HG02588 (cell line): ENCODE results near the gene TRIAP1.

ENCODE experiments used
- ATAC-seq: cut with Tn5 transposase; IDR thresholded peaks from one replicate; pipeline ENCODE4 v1.9.1; 2021; ENCODE audit warnings: mild to moderate bottlenecking, moderate library complexity; ENCODE audit not compliant: unreplicated experiment

The TRIAP1 gene

DNA sequence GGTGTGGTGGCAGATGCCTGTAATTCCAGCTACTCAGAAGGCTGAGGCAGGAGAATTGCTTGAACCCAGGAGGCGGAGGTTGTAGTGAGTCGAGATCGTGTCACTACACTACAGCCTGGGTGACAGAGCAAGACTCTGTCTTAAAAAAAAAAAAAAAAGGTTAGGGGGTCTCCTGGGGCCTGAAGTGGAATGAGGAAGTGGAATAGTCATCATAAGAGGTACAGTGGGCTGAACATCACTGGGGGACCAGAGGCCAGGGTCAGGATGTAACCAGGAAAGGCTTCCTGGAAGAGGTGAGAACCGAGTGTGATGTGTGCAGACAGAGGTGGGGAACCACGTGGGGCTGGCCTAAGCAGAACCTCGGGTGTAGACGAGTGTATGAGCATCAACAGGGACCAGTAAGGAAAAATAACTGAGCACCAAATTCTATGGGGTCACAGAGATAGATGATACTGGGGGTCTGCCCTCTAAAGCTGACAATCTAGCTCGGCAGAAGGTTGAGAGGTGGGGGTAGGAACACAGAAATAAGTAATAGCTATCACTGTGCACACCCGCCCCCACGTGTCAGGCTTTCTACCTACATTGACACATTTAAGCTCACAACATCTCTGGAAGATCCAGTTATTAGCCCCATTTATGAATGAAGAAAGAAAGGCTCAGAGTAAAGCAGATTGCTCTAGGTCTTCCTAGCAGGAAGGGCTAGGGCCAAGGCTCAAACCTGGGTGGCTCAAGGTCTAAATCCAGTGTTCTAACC lies 13.2 kb downstream of the TRIAP1 start:
- no peak for ATAC-seq

GRCh38 chr12:120429368-120429767 lies 16.8 kb downstream of the TRIAP1 start:
- ATAC-seq, result no peak

DNA sequence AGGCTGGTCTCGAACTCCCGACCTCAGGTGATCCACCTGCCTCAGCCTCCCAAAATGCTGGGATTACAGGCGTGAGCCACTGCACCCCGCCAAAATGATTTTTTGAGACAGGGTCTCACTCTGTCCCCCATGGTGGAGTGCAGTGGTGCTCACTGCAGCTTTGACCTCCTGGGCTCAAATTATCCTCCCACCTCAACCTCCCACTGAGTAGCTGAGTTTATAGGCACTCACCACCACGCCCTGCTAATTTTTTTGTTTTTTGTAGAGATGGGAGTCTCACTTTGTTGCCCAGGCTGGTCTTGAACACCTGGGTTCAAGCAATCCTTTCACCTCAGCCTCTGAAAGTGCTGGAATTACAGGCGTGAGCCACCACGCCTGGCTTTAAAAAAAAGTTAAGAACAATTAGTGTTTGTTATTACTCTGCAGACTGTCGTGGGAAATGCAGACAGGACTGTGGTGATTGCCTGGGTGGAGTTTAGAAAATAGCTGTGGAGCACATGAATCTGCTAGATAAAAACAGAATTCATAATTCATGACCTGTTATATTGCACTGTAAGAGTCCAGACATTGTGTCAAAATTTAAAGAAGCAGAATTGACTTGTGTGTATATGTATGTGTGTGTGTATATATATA lies 17.5 kb downstream of the TRIAP1 start:
- no peak for ATAC-seq

- no peak for ATAC-seq
Observed at GRCh38 chr12:120425797-120426196, 20.4 kb downstream of the TRIAP1 start.

GRCh38 chr12:120422892-120423456 lies 23.2 kb downstream of the TRIAP1 start:
- no peak for ATAC-seq

DNA sequence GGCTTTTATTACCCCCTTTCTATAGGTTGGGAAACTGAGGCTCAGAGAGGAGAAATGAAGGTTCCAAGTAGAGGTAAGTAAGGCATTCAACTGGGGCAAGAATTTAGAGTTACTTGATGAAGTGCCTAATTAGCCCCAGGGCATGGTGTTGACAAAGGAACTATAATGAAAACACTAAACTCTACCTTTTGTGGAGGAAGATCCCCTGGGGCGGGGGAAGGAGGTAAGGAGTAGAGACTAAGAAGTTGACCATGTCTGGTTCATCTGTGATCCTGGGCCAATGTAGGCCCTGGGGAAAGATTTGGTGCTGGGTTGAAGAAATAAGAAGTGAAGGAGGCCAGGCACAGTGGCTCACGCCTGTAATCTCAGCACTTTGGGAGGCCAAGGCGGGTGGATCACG lies 24.5 kb downstream of the TRIAP1 start:
- ATAC-seq, result no peak

DNA sequence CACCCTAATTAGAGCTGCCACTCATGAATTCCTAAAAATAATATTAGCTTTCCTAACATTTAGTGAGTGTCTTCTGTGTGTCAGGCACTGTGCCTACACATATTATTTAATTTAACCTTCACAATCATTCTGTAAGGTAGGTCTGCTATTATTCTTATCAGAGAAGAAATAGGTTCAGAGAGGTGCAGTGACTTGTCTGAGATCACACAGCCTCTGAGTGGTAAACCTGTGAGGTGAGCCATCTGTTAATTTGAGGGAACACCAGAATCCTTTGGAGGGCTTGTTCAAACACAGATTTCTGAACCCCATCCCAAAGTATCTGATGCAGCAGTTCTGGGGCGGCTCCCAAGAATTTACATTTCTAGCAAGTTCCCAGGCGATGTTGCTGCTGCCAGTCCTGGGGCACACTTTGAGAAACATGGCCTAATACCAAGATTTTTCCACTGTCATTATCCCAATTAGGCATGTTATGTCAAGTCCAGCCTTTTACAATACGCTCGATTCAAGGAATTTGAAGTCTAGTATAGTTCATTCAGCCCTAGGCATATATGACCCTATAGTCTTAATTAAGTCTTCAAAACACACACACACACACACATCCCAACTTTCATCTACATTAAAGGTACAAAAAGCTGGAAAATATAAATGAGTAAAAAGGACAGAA lies 28.1 kb downstream of the TRIAP1 start:
- no peak for ATAC-seq

GRCh38 chr12:120416490-120417216 lies 29.5 kb downstream of the TRIAP1 start:
- ATAC-seq, result no peak

DNA sequence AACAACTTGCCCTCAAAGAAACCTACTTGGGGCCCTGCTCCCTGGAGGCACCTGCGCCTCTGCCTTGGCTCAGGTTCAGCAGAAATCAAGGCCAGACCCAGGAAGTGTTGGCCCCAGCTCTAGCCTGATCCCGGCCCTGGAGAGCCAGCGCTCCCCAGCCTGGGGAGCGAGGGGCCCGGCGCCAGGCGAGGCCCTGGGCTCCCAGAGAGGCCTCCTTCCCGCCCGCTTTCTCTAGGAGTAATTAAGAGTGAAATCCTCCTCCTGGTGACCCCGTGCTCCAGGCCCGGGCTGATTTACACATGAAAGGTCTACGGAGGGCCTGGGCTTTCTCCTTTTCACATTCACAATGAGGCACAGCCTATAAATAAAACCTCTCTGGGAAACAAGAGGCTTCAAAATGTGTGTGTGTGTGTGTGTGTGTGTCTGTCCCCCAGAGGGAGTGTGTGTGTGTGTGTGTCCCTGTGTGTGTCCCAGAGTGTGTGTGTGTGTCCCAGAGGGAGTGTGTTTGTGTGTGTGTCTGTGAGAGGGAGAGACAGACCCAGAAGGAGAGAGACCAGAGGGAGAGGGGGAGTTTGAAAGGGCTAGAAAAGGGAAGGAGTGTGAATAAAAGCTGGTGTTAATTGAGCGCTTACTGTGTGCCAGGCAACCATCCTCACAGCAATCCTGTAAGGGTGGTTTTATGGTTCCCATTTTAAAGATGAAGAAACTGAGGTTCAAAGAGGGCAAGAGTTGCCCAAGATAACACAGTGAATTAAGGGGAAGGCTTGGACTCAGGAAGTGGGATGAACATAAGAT lies 32.1 kb downstream of the TRIAP1 start:
- no peak for ATAC-seq

GRCh38 chr12:120412421-120412820 lies 33.8 kb downstream of the TRIAP1 start:
- ATAC-seq, result no peak

DNA sequence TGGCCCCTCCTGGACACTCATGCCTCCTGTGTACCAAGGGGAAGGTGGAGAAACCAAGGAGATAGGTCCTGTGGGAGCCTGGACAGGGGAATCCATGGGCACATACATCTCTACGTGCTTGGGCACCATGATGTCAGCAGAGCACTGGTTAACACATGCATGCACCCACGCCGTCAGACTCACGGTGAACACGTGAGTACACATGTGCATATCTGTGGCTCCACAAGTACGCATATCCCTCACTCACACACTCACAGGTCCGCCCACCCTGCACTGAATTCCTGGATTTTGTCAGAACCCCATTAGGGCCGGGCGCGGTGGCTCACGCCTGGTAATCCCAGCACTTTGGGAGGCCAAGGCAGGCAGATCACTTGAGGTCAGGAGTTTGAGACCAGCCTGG lies 37.4 kb downstream of the TRIAP1 start:
- no peak for ATAC-seq

GRCh38 chr12:120406553-120406952 lies 39.6 kb downstream of the TRIAP1 start:
- no peak for ATAC-seq

DNA sequence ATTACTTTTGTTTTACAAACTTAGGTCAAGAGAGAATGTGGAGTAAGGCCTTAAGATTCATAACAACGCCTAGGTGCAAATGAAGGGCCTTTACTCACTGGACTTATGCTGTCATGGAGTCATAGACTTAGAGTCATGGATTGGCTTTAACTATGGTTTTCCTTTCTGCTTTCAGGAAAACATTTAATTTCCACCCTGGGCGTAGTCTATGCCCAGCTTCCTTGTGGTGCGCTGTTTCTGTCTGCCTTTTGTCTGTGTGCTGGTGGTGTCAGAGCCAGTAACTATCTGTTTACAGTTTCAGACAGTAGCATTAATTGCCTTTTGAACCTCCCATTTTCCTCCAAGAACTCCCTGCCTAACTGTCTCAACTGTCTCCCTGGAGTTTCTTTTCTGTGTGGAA lies 40.1 kb downstream of the TRIAP1 start:
- ATAC-seq, result no peak

GRCh38 chr12:120404271-120404670 lies 41.9 kb downstream of the TRIAP1 start:
- ATAC-seq, result no peak

DNA sequence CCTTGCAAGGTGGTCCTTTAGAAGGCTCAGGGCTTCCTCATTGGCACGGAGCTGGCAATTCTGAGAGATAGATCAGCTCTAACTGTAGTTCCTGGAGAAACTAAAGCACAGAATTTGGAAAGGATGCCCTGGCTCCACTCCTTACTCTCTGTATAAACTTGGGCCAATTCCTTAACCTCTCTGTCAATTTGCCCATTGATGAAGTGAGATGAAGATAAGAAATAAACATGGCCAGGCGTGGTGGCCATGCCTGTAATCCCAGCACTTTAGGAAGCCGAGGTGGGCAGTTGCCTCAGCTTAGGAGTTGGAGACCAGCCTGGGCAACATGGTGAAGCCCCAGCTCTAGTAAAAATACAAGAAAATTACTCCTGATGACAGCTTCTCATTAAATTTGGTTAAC lies 42.3 kb downstream of the TRIAP1 start:
- no peak for ATAC-seq

DNA sequence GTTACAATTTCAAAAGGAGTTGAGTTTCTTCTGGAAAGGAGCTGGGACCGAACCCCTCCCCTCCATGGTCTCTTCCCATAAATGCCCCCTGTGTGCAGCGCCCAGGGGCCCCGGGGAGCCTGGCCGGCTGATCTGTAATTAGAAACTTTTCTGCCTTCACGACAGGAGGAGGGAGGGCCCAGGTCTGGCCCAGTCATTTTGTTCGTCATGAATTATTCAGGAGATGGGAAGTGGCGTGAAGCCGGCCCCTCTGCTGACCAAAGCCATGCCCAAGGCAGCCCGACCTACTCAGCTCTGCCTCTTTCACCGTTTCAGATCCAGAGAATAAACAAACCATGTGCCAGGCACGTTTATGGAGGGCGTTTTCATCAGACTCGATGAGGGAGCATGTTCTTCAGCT lies 44.0 kb downstream of the TRIAP1 start:
- no peak for ATAC-seq

GRCh38 chr12:120399531-120399930 lies 46.7 kb downstream of the TRIAP1 start:
- no peak for ATAC-seq

DNA sequence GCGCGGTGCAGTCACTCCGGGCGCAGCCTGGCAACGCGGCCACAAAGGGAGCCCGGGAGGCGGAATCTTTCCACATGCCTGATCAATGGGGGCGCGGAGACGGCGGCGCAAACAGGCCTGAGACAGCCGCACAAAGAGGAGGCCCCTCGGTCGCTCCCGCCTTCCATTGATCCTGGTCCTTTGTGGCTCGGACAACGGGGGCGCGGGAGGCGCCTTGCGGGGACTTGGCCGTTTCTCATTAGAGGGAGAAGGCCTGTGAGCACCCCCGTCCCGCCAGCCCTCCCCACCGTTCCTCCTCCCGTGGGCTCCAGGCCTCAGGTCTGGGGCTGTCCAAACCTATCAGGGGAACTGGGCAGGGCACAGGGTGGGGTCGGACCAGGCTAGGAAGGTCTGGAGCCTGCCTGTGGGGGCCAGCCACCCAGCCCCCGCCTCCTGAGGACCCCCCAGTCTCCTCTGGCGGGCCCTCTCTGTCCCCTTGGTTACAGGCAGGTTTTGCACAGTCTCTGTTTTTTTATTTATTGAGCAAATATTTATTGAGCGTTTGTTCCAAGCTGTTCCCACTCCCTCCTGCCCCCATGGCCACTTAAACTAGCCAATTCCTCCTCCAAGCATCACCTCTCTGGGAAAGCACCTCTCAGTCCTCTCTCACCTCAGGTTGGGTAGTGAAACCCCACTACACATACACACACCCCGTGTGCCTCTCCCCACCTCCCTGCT lies 48.2 kb downstream of the TRIAP1 start:
- no peak for ATAC-seq

DNA sequence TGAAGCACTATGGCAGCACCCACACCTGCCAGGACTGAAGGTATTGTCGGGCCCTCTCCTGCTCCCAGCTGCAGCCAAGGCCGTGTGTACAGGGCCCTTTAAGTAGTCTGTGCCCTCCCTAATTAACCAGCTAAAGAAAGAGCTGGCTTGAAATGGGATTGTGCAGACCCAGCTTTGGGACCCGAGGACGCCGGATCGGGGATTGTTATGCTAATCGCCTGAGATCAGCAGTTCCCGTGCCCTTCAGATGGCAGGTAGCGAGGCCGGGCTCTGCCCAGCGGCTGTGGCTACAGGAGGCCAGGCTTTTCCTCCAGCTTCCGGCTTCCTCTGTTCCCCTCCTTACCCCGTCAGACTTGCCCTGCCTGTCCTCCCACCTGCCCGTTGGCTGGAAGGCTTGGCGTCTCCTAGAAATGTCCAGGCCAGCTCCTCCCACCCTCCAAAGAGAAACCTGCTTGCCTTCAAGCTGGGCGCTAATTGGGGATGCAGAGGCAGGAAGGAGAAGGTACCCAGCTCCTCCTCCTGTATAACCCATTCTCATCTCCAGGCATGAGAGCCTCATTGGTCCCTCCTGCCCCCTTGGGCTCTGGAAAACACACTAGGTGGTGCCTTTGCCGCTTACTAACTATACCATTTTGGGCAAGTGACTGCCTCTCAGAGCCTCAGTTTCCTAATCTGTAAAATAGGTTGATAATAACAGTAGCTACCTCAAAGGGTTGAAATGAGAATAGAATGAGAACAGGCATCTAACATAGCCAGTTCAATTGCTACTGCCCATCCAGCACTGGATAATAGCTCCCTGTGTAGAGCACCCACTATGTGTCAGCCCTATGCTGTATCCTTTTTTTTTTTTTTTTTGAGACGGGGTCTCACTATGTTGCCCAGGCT lies 51.5 kb downstream of the TRIAP1 start:
- no peak for ATAC-seq
